DOHH2 (cell line): ENCODE results near the gene CCDC190.

Source experiments
- EZH2phosphoT487 ChIP-seq: fragments of 200-600 bp; sonication (generic); IDR thresholded peaks from 2 replicates; pipeline ENCODE4 v1.6.1; 2017; ENCODE audit warnings: borderline replicate concordance, mild to moderate bottlenecking, antibody characterized with exemption, low read length, moderate library complexity, mixed read lengths
- TF ChIP-seq, protein P1 (sequence below): fragments of 200-600 bp; sonication (generic); IDR thresholded peaks from one replicate; pipeline ENCODE4 v1.5.1; 2014; ENCODE audit warnings: antibody characterized with exemption, mild to moderate bottlenecking, low read depth, low read length; ENCODE audit not compliant: poor library complexity, severe bottlenecking

DNA sequence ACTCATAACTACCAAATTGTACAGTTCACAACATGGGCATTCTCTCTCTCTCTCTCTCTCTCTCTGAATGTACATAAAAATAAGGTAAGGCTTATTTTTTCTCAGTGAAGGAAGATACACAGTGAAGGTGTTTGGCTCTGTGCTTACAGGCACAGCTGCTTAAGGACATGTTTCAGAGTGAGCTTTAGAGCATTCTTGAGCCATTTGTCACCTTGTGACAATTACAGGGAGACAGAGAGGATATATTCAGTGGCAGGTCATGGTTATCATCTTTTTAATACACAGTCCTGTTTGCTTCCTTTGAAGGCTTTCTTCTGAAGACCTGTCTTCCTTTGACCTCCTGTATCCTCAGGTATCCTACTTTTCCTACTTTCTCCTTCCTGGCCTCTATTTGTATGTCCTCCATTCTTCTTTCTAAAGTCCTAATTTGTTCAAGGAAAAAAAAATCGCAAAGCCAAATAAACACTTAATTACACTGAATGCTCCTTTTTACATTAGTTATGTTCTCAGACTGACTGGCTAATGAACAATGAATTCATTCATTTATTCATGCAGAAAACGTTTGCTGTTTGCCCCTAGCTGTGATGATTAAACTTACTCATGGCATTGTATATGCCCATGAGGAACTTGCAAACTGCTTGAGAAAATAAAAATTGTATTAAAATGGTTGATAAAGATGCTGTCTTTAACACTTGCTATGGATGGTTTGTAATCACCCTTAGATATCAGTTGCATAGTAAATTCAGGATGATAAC, 37.0 kb downstream of the CCDC190 start:
- TF ChIP-seq, protein P1, sequence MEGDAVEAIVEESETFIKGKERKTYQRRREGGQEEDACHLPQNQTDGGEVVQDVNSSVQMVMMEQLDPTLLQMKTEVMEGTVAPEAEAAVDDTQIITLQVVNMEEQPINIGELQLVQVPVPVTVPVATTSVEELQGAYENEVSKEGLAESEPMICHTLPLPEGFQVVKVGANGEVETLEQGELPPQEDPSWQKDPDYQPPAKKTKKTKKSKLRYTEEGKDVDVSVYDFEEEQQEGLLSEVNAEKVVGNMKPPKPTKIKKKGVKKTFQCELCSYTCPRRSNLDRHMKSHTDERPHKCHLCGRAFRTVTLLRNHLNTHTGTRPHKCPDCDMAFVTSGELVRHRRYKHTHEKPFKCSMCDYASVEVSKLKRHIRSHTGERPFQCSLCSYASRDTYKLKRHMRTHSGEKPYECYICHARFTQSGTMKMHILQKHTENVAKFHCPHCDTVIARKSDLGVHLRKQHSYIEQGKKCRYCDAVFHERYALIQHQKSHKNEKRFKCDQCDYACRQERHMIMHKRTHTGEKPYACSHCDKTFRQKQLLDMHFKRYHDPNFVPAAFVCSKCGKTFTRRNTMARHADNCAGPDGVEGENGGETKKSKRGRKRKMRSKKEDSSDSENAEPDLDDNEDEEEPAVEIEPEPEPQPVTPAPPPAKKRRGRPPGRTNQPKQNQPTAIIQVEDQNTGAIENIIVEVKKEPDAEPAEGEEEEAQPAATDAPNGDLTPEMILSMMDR: no peak
- TF ChIP-seq EZH2phosphoT487: no peak
